Neural crest cell (in vitro differentiated cells): ENCODE data around the gene BPTF. TPM values are rescaled to one million over a fixed set of nuclear protein-coding genes. Genes with fewer than 3 reads are reported as not detected.
"Not testable (repeated sequence)": the region's sequence is repeated elsewhere in the genome, so short reads cannot be mapped to it uniquely, and the experiment has no call there.

Experiments used
- DNase-seq: peaks from one replicate; pipeline ENCODE4 v3.0.0; 2021; ENCODE audit warnings: low read depth, mixed read lengths, low spot score
- H3K27ac Mint-ChIP-seq: one replicate; pipeline ENCODE4 v1.8.0; 2021; ENCODE audit warnings: mild to moderate bottlenecking, mixed read lengths; ENCODE audit not compliant: unreplicated experiment
- H3K27me3 Mint-ChIP-seq: 2 replicates; pipeline ENCODE4 v1.8.0; 2021; ENCODE audit warnings: low read depth, mild to moderate bottlenecking, mixed read lengths
- H3K36me3 Mint-ChIP-seq: 2 replicates; pipeline ENCODE4 v1.8.0; 2021; ENCODE audit warnings: low read depth, mild to moderate bottlenecking, mixed read lengths
- H3K4me1 Mint-ChIP-seq: 2 replicates; pipeline ENCODE4 v1.8.0; 2021; ENCODE audit warnings: mixed read lengths
- H3K4me3 Mint-ChIP-seq: one replicate; pipeline ENCODE4 v1.8.0; 2021; ENCODE audit warnings: mild to moderate bottlenecking, mixed read lengths
- H3K9me3 Mint-ChIP-seq: 2 replicates; pipeline ENCODE4 v1.8.0; 2021; ENCODE audit warnings: mixed read lengths
- CTCF ChIP-seq: fragments of 200-600 bp; sonication (generic); conservative IDR thresholded peaks from 2 replicates; pipeline ENCODE4 v1.5.0; 2021; ENCODE audit warnings: antibody characterized with exemption, mild to moderate bottlenecking
- total RNA-seq: library from RNA; stranded (reverse); gene quantifications from 2 replicates; pipeline ENCODE4 v1.2.1, GENCODE V29; 2021

The BPTF gene
- total RNA-seq, 1 donor from 2014 or later: 158 TPM

- H3K4me3 Mint-ChIP-seq: no peak overlapping the region
- no peak overlapping the region for H3K27ac Mint-ChIP-seq
- DNase-seq: no peak
- H3K36me3 Mint-ChIP-seq: peaks cover 2% of the 10 kb centered on the region
- H3K4me1 Mint-ChIP-seq: peaks cover 22% of the 10 kb centered on the region
- TF ChIP-seq CTCF: no peak
- no peaks in the 10 kb centered on the region for H3K9me3 Mint-ChIP-seq
- H3K27me3 Mint-ChIP-seq: no peaks in the 10 kb centered on the region
Measured at GRCh38 chr17:67838538-67838937, 13.2 kb downstream of the BPTF start.

GRCh38 chr17:67841992-67842391 lies 16.7 kb downstream of the BPTF start:
- no peak for TF ChIP-seq CTCF
- no peaks in the 10 kb centered on the region for H3K9me3 Mint-ChIP-seq
- peaks cover 8% of the 10 kb centered on the region for H3K4me1 Mint-ChIP-seq
- no peak overlapping the region for H3K4me3 Mint-ChIP-seq
- no peak overlapping the region for H3K27ac Mint-ChIP-seq
- no peaks in the 10 kb centered on the region for H3K27me3 Mint-ChIP-seq
- no peaks in the 10 kb centered on the region for H3K36me3 Mint-ChIP-seq
- DNase-seq: no peak

GRCh38 chr17:67842648-67843047 lies 17.3 kb downstream of the BPTF start:
- Mint-ChIP-seq H3K4me1 (peaks cover 8% of the 10 kb centered on the region), H3K9me3 (no peaks in the 10 kb centered on the region)

GRCh38 chr17:67845374-67845773 lies 20.1 kb downstream of the BPTF start:
- Mint-ChIP-seq H3K27me3 (no peaks in the 10 kb centered on the region), H3K36me3 (peaks cover 10% of the 10 kb centered on the region), H3K4me3 (no peak overlapping the region), H3K9me3 (no peaks in the 10 kb centered on the region), H3K27ac (no peak overlapping the region), H3K4me1 (peaks cover 4% of the 10 kb centered on the region)
- TF ChIP-seq CTCF: no peak
- DNase-seq: no peak

More at GRCh38 chr17:67842648-67843047, 17.3 kb downstream of the BPTF start:
- Mint-ChIP-seq H3K36me3 (no peaks in the 10 kb centered on the region), H3K27ac (no peak overlapping the region), H3K4me3 (no peak overlapping the region), H3K27me3 (no peaks in the 10 kb centered on the region)
- TF ChIP-seq CTCF: no peak
- DNase-seq: no peak

GRCh38 chr17:67848189-67848588 lies 22.9 kb downstream of the BPTF start:
- H3K9me3 Mint-ChIP-seq, H3K4me3 Mint-ChIP-seq, H3K27me3 Mint-ChIP-seq, H3K27ac Mint-ChIP-seq, DNase-seq, H3K4me1 Mint-ChIP-seq: not testable (repeated sequence)
- peaks cover 10% of the 10 kb centered on the region for H3K36me3 Mint-ChIP-seq

GRCh38 chr17:67848846-67849245 lies 23.5 kb downstream of the BPTF start:
- not testable (repeated sequence) for H3K4me1 Mint-ChIP-seq, H3K4me3 Mint-ChIP-seq, H3K27me3 Mint-ChIP-seq, DNase-seq, H3K27ac Mint-ChIP-seq, H3K9me3 Mint-ChIP-seq
- H3K36me3 Mint-ChIP-seq: peaks cover 12% of the 10 kb centered on the region
